Body of pancreas (tissue), 4 donors: ENCODE measurements around the gene HUS1B.

ENCODE experiments used
- POLR2A ChIP-seq, 3 donors: fragments of 450-650 bp; IDR thresholded peaks; one replicate each; pipeline ENCODE4 v1.6.1; 2016; ENCODE audit warnings: antibody characterized with exemption in 3 of 3, mild to moderate bottlenecking in 2 of 3
- TF ChIP-seq, protein P1 (sequence below), 7 experiments: fragments of 450-650 bp in 4 of 7; fragments of 200-600 bp in 3 of 7; sonication (generic) in 3 of 7; IDR thresholded peaks; one replicate each; pipeline ENCODE4 v1.5.1; 2016 to 2019; ENCODE audit warnings: antibody characterized with exemption in 7 of 7

GRCh38 chr6:674956-675355, 18.1 kb upstream of the HUS1B start:
- TF ChIP-seq, protein P1, sequence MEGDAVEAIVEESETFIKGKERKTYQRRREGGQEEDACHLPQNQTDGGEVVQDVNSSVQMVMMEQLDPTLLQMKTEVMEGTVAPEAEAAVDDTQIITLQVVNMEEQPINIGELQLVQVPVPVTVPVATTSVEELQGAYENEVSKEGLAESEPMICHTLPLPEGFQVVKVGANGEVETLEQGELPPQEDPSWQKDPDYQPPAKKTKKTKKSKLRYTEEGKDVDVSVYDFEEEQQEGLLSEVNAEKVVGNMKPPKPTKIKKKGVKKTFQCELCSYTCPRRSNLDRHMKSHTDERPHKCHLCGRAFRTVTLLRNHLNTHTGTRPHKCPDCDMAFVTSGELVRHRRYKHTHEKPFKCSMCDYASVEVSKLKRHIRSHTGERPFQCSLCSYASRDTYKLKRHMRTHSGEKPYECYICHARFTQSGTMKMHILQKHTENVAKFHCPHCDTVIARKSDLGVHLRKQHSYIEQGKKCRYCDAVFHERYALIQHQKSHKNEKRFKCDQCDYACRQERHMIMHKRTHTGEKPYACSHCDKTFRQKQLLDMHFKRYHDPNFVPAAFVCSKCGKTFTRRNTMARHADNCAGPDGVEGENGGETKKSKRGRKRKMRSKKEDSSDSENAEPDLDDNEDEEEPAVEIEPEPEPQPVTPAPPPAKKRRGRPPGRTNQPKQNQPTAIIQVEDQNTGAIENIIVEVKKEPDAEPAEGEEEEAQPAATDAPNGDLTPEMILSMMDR (IDR thresholded peaks at IDR 0.05), result no peak
- TF ChIP-seq POLR2A (IDR thresholded peaks at IDR 0.05), result no peak
